NCI-H526 (cell line): ENCODE measurements around the gene C11orf21.

Experiments
- DNase-seq, 2 experiments: peaks; one replicate each; lab custom pipeline; 2025; lab: John Stamatoyannopoulos, UW

The C11orf21 gene

GRCh38 chr11:2308713-2309112 is 7.0 kb upstream of the C11orf21 start:
- no peak for DNase-seq

GRCh38 chr11:2307501-2308331 is 6.0 kb upstream of the C11orf21 start:
- no peak for DNase-seq

- DNase-seq: no peak
Observed at GRCh38 chr11:2306877-2307500, 5.3 kb upstream of the C11orf21 start.

GRCh38 chr11:2306452-2306823 is 4.7 kb upstream of the C11orf21 start:
- DNase-seq: no peak

- DNase-seq: no peak
Observed at GRCh38 chr11:2305788-2306451, 4.2 kb upstream of the C11orf21 start.

- DNase-seq: peak; percentile 46 to 95
Observed at GRCh38 chr11:2305140-2305778, 3.5 kb upstream of the C11orf21 start.

- peak in 1 of 2 experiments; percentile 41 for DNase-seq
Observed at GRCh38 chr11:2304506-2305139, 2.9 kb upstream of the C11orf21 start.

GRCh38 chr11:2303627-2304505 is 2.1 kb upstream of the C11orf21 start:
- DNase-seq: no peak

GRCh38 chr11:2302896-2303626 is 1.3 kb upstream of the C11orf21 start:
- no peak for DNase-seq

- no peak for DNase-seq
Observed at GRCh38 chr11:2302306-2302895, 683 bp upstream of the C11orf21 start.

GRCh38 chr11:2300936-2301630 is 635 bp downstream of the C11orf21 start:
- DNase-seq: peak in 1 of 2 experiments; percentile 34

- no peak for DNase-seq
Observed at GRCh38 chr11:2300290-2300935, 1.3 kb downstream of the C11orf21 start.

GRCh38 chr11:2299773-2300172 is 1.9 kb downstream of the C11orf21 start:
- DNase-seq: no peak

- peak; percentile 69 to 94 for DNase-seq
Observed at GRCh38 chr11:2298795-2299761, 2.6 kb downstream of the C11orf21 start.

- no peak for DNase-seq
Observed at GRCh38 chr11:2298131-2298794, 3.5 kb downstream of the C11orf21 start.

- DNase-seq: no peak
Observed at GRCh38 chr11:2297623-2298030, 4.1 kb downstream of the C11orf21 start.
